K562 (cell line): ENCODE measurements around the gene RIPPLY3. TPM values are rescaled to one million over a fixed set of nuclear protein-coding genes. Genes with fewer than 3 reads are reported as not detected.
A peak's percentile ranks its signal among the peaks of the same experiment; 100 is the strongest.

Experiments
- CBX3 ChIP-seq, 2 experiments: IDR thresholded peaks; 1 replicate in 1 of 2; 2 replicates in 1 of 2; pipeline ENCODE4 v1.6.1; 2012; ENCODE audit warnings: inconsistent platforms in 2 of 2, low read length in 2 of 2, borderline replicate concordance in 1 of 2, control low read depth in 1 of 2
- EP400 ChIP-seq: fragments of 450-650 bp; IDR thresholded peaks from 2 replicates; pipeline ENCODE4 v1.6.1; 2017; ENCODE audit warnings: antibody characterized with exemption, mild to moderate bottlenecking, moderate library complexity
- IRF2 ChIP-seq: sonication (generic); formaldehyde crosslinking; IDR thresholded peaks from 2 replicates; pipeline ENCODE4 v1.8.1; 2022; ENCODE audit warnings: mild to moderate bottlenecking, missing genetic modification reagents
- KDM1A ChIP-seq, 2 experiments: fragments of 450-650 bp; IDR thresholded peaks; 2 replicates each; pipeline ENCODE4 v1.6.1; 2016; ENCODE audit warnings: mild to moderate bottlenecking in 2 of 2
- MXI1 ChIP-seq: IDR thresholded peaks from 2 replicates; pipeline ENCODE4 v1.6.1; 2011; ENCODE audit warnings: low read depth, mild to moderate bottlenecking, improper control_type of control experiment, low read length
- NR1H2 ChIP-seq: sonication (generic); formaldehyde crosslinking; IDR thresholded peaks from 2 replicates; pipeline ENCODE4 v1.4.0; 2020; ENCODE audit warnings: mild to moderate bottlenecking, missing genetic modification reagents
- PHB2 ChIP-seq: fragments of 450-650 bp; IDR thresholded peaks from 2 replicates; pipeline ENCODE4 v1.6.1; 2017; ENCODE audit warnings: low read depth
- PHF21A ChIP-seq: fragments of 450-650 bp; IDR thresholded peaks from 2 replicates; pipeline ENCODE4 v1.6.1; 2017; ENCODE audit warnings: low read depth, borderline replicate concordance
- POLR2A ChIP-seq: fragments of 450-650 bp; conservative IDR thresholded peaks from 2 replicates; pipeline ENCODE4 v1.6.1; 2016
- PTRF ChIP-seq: fragments of 450-650 bp; IDR thresholded peaks from 2 replicates; pipeline ENCODE4 v1.6.1; 2016; ENCODE audit warnings: mild to moderate bottlenecking, missing genetic modification characterization, missing compliant biosample characterization
- SMAD2 ChIP-seq: fragments of 150-350 bp; IDR thresholded peaks from 2 replicates; pipeline ENCODE4 v1.6.1; 2014; ENCODE audit warnings: low read depth, mild to moderate bottlenecking, low read length
- SMARCE1 ChIP-seq: fragments of 450-650 bp; IDR thresholded peaks from 2 replicates; pipeline ENCODE4 v1.7.1; 2016; ENCODE audit warnings: mild to moderate bottlenecking
- SP1 ChIP-seq: sonication (generic); formaldehyde crosslinking; IDR thresholded peaks from 2 replicates; pipeline ENCODE4 v1.8.1; 2022; ENCODE audit warnings: mild to moderate bottlenecking, missing genetic modification reagents
- U2AF2 ChIP-seq: fragments of 200-400 bp; formaldehyde crosslinking; optimal IDR thresholded peaks from 2 replicates; pipeline ENCODE3; 2017; ENCODE audit warnings: low read depth, mild to moderate bottlenecking, low read length
- ZFP1 ChIP-seq: fragments of 450-650 bp; formaldehyde crosslinking; IDR thresholded peaks from 2 replicates; pipeline ENCODE4 v1.4.0; 2020; ENCODE audit warnings: mild to moderate bottlenecking, mixed read lengths
- ZNF175 ChIP-seq: fragments of 200-800 bp; sonication (Bioruptor generic); IDR thresholded peaks from 2 replicates; pipeline ENCODE4 v1.6.1; 2016; ENCODE audit warnings: low read depth, mild to moderate bottlenecking, missing genetic modification characterization, missing compliant biosample characterization
- ZNF24 ChIP-seq: fragments of 450-650 bp; IDR thresholded peaks from 2 replicates; pipeline ENCODE4 v1.6.1; 2016
- ZNF639 ChIP-seq, 2 experiments: fragments of 200-800 bp in 1 of 2; sonication (Bioruptor generic) in 1 of 2; sonication (generic) in 1 of 2; formaldehyde crosslinking in 1 of 2; IDR thresholded peaks in 1 of 2; conservative IDR thresholded peaks in 1 of 2; 2 replicates each; pipeline versions ENCODE4 v1.5.0 to v1.6.1; 2016 to 2020; ENCODE audit warnings: missing compliant biosample characterization in 1 of 2, missing genetic modification characterization in 1 of 2, missing genetic modification reagents in 1 of 2
- polyA plus RNA-seq, 8 experiments: library from polyadenylated mRNA; depleted of rRNA in 4 of 8; stranded (reverse) in 5 of 8; unstranded in 3 of 8; fragments of >200 nt; fragmentation: Nextera tagmentation in 2 of 8; fragmentation: Illumina TruSeq in 1 of 8; extraction: Ambion mirVana in 2 of 8; extraction: Trizol in 1 of 8; gene quantifications; 2 replicates each; pipeline versions ENCODE4 v1.2.1 to v1.2.3, GENCODE V29; 2011 to 2014; ENCODE audit warnings: inconsistent platforms in 1 of 8, missing spikeins in 1 of 8
- total RNA-seq, 7 experiments: library from RNA; depleted of rRNA in 6 of 7; stranded (reverse); fragments of >200 nt in 6 of 7; fragmentation: Illumina TruSeq in 2 of 7; extraction: Trizol in 2 of 7; gene quantifications; 2 replicates each; pipeline versions ENCODE4 v1.2.1 to v1.2.3, GENCODE V29; 2011 to 2021; ENCODE audit warnings: low replicate concordance in 1 of 7
- TF ChIP-seq, protein P1 (sequence below): fragments of 250-450 bp; sonication (Bioruptor Pico); IDR thresholded peaks from 2 replicates; pipeline ENCODE4 v1.5.0; 2021; ENCODE audit warnings: mild to moderate bottlenecking, moderate library complexity
- TF ChIP-seq, protein P2 (sequence below): fragments of 450-650 bp; IDR thresholded peaks from 2 replicates; pipeline ENCODE4 v1.6.1; 2016; ENCODE audit warnings: antibody characterized with exemption
- TF ChIP-seq, protein P3 (sequence below): sonication (generic); formaldehyde crosslinking; IDR thresholded peaks from 2 replicates; pipeline ENCODE4 v1.8.0; 2022; ENCODE audit warnings: mild to moderate bottlenecking, missing genetic modification reagents
- TF ChIP-seq, protein P4 (sequence below): fragments of 200-800 bp; sonication (Bioruptor generic); IDR thresholded peaks from 2 replicates; pipeline ENCODE4 v1.6.1; 2017; ENCODE audit warnings: missing genetic modification characterization, missing compliant biosample characterization

RIPPLY3 gene
- total and polyA plus RNA-seq, 9 of the 15 experiments (the other 6 are each of a cell fraction or from before 2014, with no cell fraction given): not detected

GRCh38 chr21:36965720-36966065 is 40.8 kb upstream of the RIPPLY3 start (continued):
- TF ChIP-seq, protein P1, sequence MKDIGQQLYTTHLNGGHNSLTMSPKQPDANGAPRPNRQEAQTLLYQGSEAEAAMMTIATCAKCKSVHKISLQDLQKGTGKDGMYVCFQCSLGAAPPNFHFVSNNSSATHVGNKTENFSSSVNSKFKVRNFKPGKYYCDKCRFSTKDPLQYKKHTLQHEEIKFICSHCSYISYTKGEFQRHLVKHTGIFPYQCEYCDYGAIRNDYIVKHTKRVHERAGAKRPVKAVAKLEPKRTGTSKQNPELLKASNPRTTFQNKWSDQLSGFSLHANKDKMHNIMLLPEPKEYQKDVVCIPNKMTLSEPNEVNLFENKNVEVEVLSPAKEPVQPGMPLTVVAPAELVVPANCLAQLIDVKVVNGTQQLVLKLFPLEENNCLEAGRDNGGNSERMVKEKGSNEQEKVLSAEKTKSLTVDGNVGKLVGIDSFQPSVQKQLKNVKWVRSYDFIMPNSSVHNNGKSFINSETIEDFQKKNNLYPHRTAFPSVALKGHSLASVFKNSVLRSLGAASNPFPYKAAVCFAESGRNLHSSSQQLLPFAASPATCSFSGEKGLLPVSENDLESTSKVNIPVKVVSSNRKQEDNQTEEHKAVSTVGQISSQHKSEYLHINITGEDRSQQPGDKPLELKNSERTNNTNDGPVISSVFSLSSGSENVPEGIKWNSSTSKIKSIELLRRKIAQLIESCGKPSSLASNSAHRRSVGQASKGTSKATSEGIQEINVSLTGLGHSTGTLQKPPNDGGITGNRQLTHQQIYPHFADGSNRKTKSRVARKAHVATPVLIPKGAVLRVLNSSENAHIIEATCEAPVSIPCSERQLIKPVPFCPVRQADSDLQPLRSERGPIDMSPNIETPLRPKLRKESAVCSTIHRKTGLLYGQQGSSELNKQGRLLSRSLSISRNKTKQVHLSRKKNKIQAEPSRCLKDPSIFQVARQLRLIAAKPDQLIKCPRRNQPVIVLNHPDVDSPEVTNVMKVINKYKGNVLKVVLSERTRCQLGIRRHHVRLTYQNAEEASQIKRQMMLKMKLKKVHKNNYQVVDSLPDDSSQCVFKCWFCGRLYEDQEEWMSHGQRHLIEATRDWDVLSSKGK (CRISPR knock-in tag): no peak
- TF ChIP-seq NR1H2: no peak
- TF ChIP-seq, protein P2, sequence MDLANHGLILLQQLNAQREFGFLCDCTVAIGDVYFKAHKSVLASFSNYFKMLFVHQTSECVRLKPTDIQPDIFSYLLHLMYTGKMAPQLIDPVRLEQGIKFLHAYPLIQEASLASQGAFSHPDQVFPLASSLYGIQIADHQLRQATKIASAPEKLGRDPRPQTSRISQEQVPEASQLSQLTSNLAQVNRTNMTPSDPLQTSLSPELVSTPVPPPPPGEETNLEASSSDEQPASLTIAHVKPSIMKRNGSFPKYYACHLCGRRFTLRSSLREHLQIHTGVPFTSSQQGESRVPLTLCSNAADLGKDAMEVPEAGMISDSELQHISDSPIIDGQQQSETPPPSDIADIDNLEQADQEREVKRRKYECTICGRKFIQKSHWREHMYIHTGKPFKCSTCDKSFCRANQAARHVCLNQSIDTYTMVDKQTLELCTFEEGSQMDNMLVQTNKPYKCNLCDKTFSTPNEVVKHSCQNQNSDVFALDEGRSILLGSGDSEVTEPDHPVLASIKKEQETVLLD: no peak
- TF ChIP-seq ZNF639 (CRISPR knock-in tag; conservative IDR thresholded peaks at IDR 0.05 in 1 of 2, IDR thresholded peaks at IDR 0.05 in 1 of 2): no peak
- peak; percentile 47 for TF ChIP-seq EP400
- TF ChIP-seq CBX3 (IDR thresholded peaks at IDR 0.05; ENCODE audit: borderline replicate concordance in 1 of 2, low read length in 2 of 2): 0 out of 3 replicates have a peak, but pooled peaks of 1 of the 2 experiments have one; percentile 23
- TF ChIP-seq PHF21A: no peak
- no peak for TF ChIP-seq IRF2
- 0 out of 2 replicates have a peak, but pooled peaks have one; percentile 31 for TF ChIP-seq SP1 (CRISPR knock-in tag)
- TF ChIP-seq POLR2A: 0 out of 2 replicates have a peak, but pooled peaks have one; percentile 55
- TF ChIP-seq PHB2: peak; percentile 33; the same call in 1 of the 2 replicates
- TF ChIP-seq MXI1: no peak
- TF ChIP-seq SMARCE1: peak; percentile 50; the same call in 1 of the 2 replicates
- peak; percentile 61 to 79 for TF ChIP-seq KDM1A (IDR thresholded peaks at IDR 0.05)
- TF ChIP-seq, protein P3, sequence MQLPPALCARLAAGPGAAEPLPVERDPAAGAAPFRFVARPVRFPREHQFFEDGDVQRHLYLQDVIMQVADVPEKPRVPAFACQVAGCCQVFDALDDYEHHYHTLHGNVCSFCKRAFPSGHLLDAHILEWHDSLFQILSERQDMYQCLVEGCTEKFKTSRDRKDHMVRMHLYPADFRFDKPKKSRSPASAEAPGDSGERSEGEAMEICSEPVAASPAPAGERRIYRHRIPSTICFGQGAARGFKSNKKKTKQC (CRISPR knock-in tag): no peak
- TF ChIP-seq, protein P4, sequence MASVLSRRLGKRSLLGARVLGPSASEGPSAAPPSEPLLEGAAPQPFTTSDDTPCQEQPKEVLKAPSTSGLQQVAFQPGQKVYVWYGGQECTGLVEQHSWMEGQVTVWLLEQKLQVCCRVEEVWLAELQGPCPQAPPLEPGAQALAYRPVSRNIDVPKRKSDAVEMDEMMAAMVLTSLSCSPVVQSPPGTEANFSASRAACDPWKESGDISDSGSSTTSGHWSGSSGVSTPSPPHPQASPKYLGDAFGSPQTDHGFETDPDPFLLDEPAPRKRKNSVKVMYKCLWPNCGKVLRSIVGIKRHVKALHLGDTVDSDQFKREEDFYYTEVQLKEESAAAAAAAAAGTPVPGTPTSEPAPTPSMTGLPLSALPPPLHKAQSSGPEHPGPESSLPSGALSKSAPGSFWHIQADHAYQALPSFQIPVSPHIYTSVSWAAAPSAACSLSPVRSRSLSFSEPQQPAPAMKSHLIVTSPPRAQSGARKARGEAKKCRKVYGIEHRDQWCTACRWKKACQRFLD: no peak
- 0 out of 2 replicates have a peak, but pooled peaks have one; percentile 22 for TF ChIP-seq PTRF (tag)
- TF ChIP-seq U2AF2: no peak
- TF ChIP-seq ZFP1 (CRISPR knock-in tag): no peak
- peak; percentile 40; the same call in 1 of the 2 replicates for TF ChIP-seq ZNF175 (CRISPR knock-in tag)
- no peak for TF ChIP-seq SMAD2
- TF ChIP-seq ZNF24: no peak
